Measurements from ENCODE around the gene OSTC. TPM values are rescaled to one million over a fixed set of nuclear protein-coding genes. Genes with fewer than 3 reads are reported as not detected.

Gene OSTC
- total RNA-seq, 1 experiment from 2014 or later = 290 TPM

GRCh38 chr4:108714880-108715279 is 64.5 kb downstream of the OSTC start:
- DNase-seq (ENCODE audit: low spot score) = no peak

- no peak for DNase-seq (ENCODE audit: low spot score)
Observed at GRCh38 chr4:108716340-108716739, 65.9 kb downstream of the OSTC start.

DNA sequence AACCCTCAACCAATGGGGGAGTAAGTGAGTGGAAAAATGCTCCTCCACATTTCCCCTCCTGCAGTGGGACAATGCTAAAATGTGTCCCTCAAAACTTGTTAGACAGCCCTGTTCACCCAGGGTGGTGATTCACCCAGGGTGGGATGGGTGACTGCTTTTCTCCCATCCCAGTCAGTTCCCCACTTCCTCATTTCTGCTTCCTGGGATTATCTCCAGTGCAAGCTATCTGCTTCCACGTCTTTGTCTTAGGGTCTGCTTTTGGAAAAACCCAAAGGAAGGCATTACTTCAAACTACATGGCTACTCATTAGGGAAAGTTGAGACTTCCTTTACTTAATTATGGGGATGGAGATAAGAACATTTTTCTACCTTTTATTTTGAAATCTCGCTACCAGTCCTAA is 67.0 kb downstream of the OSTC start:
- DNase-seq (ENCODE audit: low spot score) = no peak

Other genes starting within 250 kb of the OSTC start
- 1,239 and 1,294 TPM in 2 replicates for gene RPL34, start 30.0 kb upstream of the OSTC start, total RNA-seq (2014; rRNA removed; shearing (Covaris generic))
- gene ETNPPL, start 112.5 kb downstream of the OSTC start, total RNA-seq (2014; rRNA removed; shearing (Covaris generic)) = 0.10 TPM in 1 of 2 replicates, not detected in the other